Stimulated activated effector memory CD8-positive, alpha-beta T cell treated with anti-CD3 and anti-CD28 coated beads, Interleukin-12 subunit alpha, Interleukin-12 subunit beta, amount 100 ng/mL, for 72 hours (primary cell): ENCODE results near the gene OR5AK2.
"Not testable (repeated sequence)": the region's sequence is repeated elsewhere in the genome, so short reads cannot be mapped to it uniquely, and the experiment has no call there.

Experiments
- ATAC-seq: fragments of 150-1000 bp; cut with Tn5 transposase; 2 replicates; pipeline ENCODE4 v1.10.0; 2021
- DNase-seq, 2 donors: peaks; one replicate each; pipeline ENCODE4 v3.0.0; 2021 to 2022; ENCODE audit warnings: low spot score in 2 of 2
- H3K27ac Mint-ChIP-seq: one replicate; pipeline ENCODE4 v1.8.0; 2022; ENCODE audit warnings: mild to moderate bottlenecking, mixed read lengths
- H3K36me3 Mint-ChIP-seq: one replicate; pipeline ENCODE4 v1.8.0; 2022; ENCODE audit warnings: mild to moderate bottlenecking, mixed read lengths
- H3K4me1 Mint-ChIP-seq: one replicate; pipeline ENCODE4 v1.8.0; 2022; ENCODE audit warnings: mixed read lengths
- H3K4me3 Mint-ChIP-seq: one replicate; pipeline ENCODE4 v1.8.0; 2022; ENCODE audit warnings: mild to moderate bottlenecking, mixed read lengths
- H3K9me3 Mint-ChIP-seq: one replicate; pipeline ENCODE4 v1.8.0; 2022; ENCODE audit warnings: mixed read lengths

The OR5AK2 gene

GRCh38 chr11:56988614-56989013 lies at the start of gene OR5AK2:
Gene OR5AK2 (plus strand): TSS chr11:56988914. CDS start chr11:56988914, 0 bp downstream.
- DNase-seq (no peak), ATAC-seq (no peak)
- Mint-ChIP-seq H3K36me3 (no peaks in the 10 kb centered on the region), H3K27ac (no peak within 1 kb of the TSS), H3K4me3 (no peak within 1 kb of the TSS), H3K4me1 (no peaks in the 10 kb centered on the region), H3K9me3 (peaks cover 9% of the 10 kb centered on the region)

GRCh38 chr11:56945526-56945925 lies 43.2 kb upstream of the OR5AK2 start:
- not testable (repeated sequence) for H3K36me3 Mint-ChIP-seq, DNase-seq, H3K27ac Mint-ChIP-seq, H3K4me1 Mint-ChIP-seq, ATAC-seq, H3K4me3 Mint-ChIP-seq
- peaks cover 15% of the 10 kb centered on the region for H3K9me3 Mint-ChIP-seq

GRCh38 chr11:56948991-56949515 lies 39.7 kb upstream of the OR5AK2 start:
- no peak for ATAC-seq
- DNase-seq: no peak
- Mint-ChIP-seq H3K4me1 (no peaks in the 10 kb centered on the region), H3K4me3 (no peak overlapping the region), H3K27ac (no peak overlapping the region), H3K9me3 (peaks cover 22% of the 10 kb centered on the region), H3K36me3 (no peaks in the 10 kb centered on the region)

GRCh38 chr11:56950510-56950909 lies 38.2 kb upstream of the OR5AK2 start:
- H3K9me3 Mint-ChIP-seq: peaks cover 18% of the 10 kb centered on the region
- H3K27ac Mint-ChIP-seq: no peak overlapping the region
- H3K4me3 Mint-ChIP-seq: no peak overlapping the region
- no peaks in the 10 kb centered on the region for H3K4me1 Mint-ChIP-seq
- no peak for DNase-seq
- no peaks in the 10 kb centered on the region for H3K36me3 Mint-ChIP-seq
- ATAC-seq: no peak

GRCh38 chr11:56953907-56954306 lies 34.8 kb upstream of the OR5AK2 start:
- H3K4me1 Mint-ChIP-seq, H3K27ac Mint-ChIP-seq, H3K4me3 Mint-ChIP-seq, ATAC-seq, H3K36me3 Mint-ChIP-seq, DNase-seq: not testable (repeated sequence)
- peaks cover 21% of the 10 kb centered on the region for H3K9me3 Mint-ChIP-seq

GRCh38 chr11:56961609-56962008 lies 27.1 kb upstream of the OR5AK2 start:
- Mint-ChIP-seq H3K9me3 (peaks cover 16% of the 10 kb centered on the region), H3K4me1 (no peaks in the 10 kb centered on the region), H3K4me3 (no peak overlapping the region), H3K36me3 (no peaks in the 10 kb centered on the region), H3K27ac (no peak overlapping the region)
- no peak for DNase-seq
- ATAC-seq: no peak

GRCh38 chr11:56967726-56968125 lies 21.0 kb upstream of the OR5AK2 start:
- no peak overlapping the region for H3K27ac Mint-ChIP-seq

GRCh38 chr11:56968524-56968923 lies 20.2 kb upstream of the OR5AK2 start:
- no peaks in the 10 kb centered on the region for H3K4me1 Mint-ChIP-seq
- peaks cover 13% of the 10 kb centered on the region for H3K9me3 Mint-ChIP-seq
- H3K27ac Mint-ChIP-seq: no peak overlapping the region
- DNase-seq (no peak), ATAC-seq (no peak)
- no peak overlapping the region for H3K4me3 Mint-ChIP-seq
- no peaks in the 10 kb centered on the region for H3K36me3 Mint-ChIP-seq

More at GRCh38 chr11:56967726-56968125, 21.0 kb upstream of the OR5AK2 start:
- DNase-seq: no peak
- peaks cover 13% of the 10 kb centered on the region for H3K9me3 Mint-ChIP-seq
- no peaks in the 10 kb centered on the region for H3K4me1 Mint-ChIP-seq
- no peaks in the 10 kb centered on the region for H3K36me3 Mint-ChIP-seq
- ATAC-seq: no peak
- no peak overlapping the region for H3K4me3 Mint-ChIP-seq

- H3K27ac Mint-ChIP-seq: no peak overlapping the region
- no peak overlapping the region for H3K4me3 Mint-ChIP-seq
- H3K9me3 Mint-ChIP-seq: peaks cover 5% of the 10 kb centered on the region
- no peak for DNase-seq
- H3K36me3 Mint-ChIP-seq: no peaks in the 10 kb centered on the region
- no peaks in the 10 kb centered on the region for H3K4me1 Mint-ChIP-seq
- no peak for ATAC-seq
Measured at GRCh38 chr11:56977314-56977713, 11.4 kb upstream of the OR5AK2 start.

- no peak for DNase-seq
- Mint-ChIP-seq H3K9me3 (peaks cover 18% of the 10 kb centered on the region), H3K27ac (no peak overlapping the region), H3K36me3 (no peaks in the 10 kb centered on the region), H3K4me3 (no peak overlapping the region), H3K4me1 (no peaks in the 10 kb centered on the region)
- ATAC-seq: no peak
Measured at GRCh38 chr11:56990702-56991101, 2.0 kb downstream of the OR5AK2 start.

- no peak for ATAC-seq
Measured at GRCh38 chr11:56994532-56994931, 5.8 kb downstream of the OR5AK2 start.

GRCh38 chr11:57001674-57002401 lies 13.1 kb downstream of the OR5AK2 start:
- DNase-seq (no peak), ATAC-seq (no peak)
- H3K36me3 Mint-ChIP-seq: no peaks in the 10 kb centered on the region
- peaks cover 9% of the 10 kb centered on the region for H3K9me3 Mint-ChIP-seq
- H3K4me3 Mint-ChIP-seq: no peak overlapping the region
- H3K27ac Mint-ChIP-seq: no peak overlapping the region
- no peaks in the 10 kb centered on the region for H3K4me1 Mint-ChIP-seq

More at GRCh38 chr11:56994532-56994931, 5.8 kb downstream of the OR5AK2 start:
- no peaks in the 10 kb centered on the region for H3K36me3 Mint-ChIP-seq
- no peak for DNase-seq
- no peaks in the 10 kb centered on the region for H3K4me1 Mint-ChIP-seq
- H3K4me3 Mint-ChIP-seq: no peak overlapping the region
- H3K9me3 Mint-ChIP-seq: peaks cover 21% of the 10 kb centered on the region
- no peak overlapping the region for H3K27ac Mint-ChIP-seq

GRCh38 chr11:57008373-57008772 lies 19.7 kb downstream of the OR5AK2 start:
- no peaks in the 10 kb centered on the region for H3K36me3 Mint-ChIP-seq
- H3K9me3 Mint-ChIP-seq: peaks cover 10% of the 10 kb centered on the region
- no peaks in the 10 kb centered on the region for H3K4me1 Mint-ChIP-seq
- no peak overlapping the region for H3K4me3 Mint-ChIP-seq
- H3K27ac Mint-ChIP-seq: no peak overlapping the region
- DNase-seq (no peak), ATAC-seq (no peak)

- DNase-seq (no peak), ATAC-seq (no peak)
- Mint-ChIP-seq H3K27ac (no peak overlapping the region), H3K4me3 (no peak overlapping the region), H3K4me1 (no peaks in the 10 kb centered on the region), H3K36me3 (no peaks in the 10 kb centered on the region), H3K9me3 (peaks cover 9% of the 10 kb centered on the region)
Measured at GRCh38 chr11:57015679-57016078, 27.0 kb downstream of the OR5AK2 start.

- no peak overlapping the region for H3K27ac Mint-ChIP-seq
- no peak for DNase-seq
- H3K4me3 Mint-ChIP-seq: no peak overlapping the region
- no peaks in the 10 kb centered on the region for H3K4me1 Mint-ChIP-seq
- H3K9me3 Mint-ChIP-seq: peaks cover 7% of the 10 kb centered on the region
- no peaks in the 10 kb centered on the region for H3K36me3 Mint-ChIP-seq
- ATAC-seq: no peak
Measured at GRCh38 chr11:57031556-57031955, 42.8 kb downstream of the OR5AK2 start.
